HCT116 (cell line): Measurements from ENCODE around the gene SNAP29. TPM values are rescaled to one million over a fixed set of nuclear protein-coding genes. Genes with fewer than 3 reads are reported as not detected.

ENCODE experiments used
- ATAC-seq: fragments of 200-7000 bp; cut with Tn5 transposase; 2 replicates; pipeline ENCODE4 v1.9.1; 2020; ENCODE audit warnings: mild to moderate bottlenecking, moderate library complexity
- BruUV-seq: library from RNA; stranded (reverse); fragments of 400-500 nt; replicated peaks from 2 replicates; lab custom pipeline; 2021; lab: Mats Ljungman, UMichigan
- CTCF ChIA-PET: fragments of 300-600 bp; sonication (Branson Sonifier 250); formaldehyde crosslinking; loops from one replicate; lab custom pipeline; 2021; ENCODE audit warnings: antibody characterized with exemption; lab: Charles Lee
- POLR2A ChIA-PET: fragments of 300-600, 350-600 bp; sonication (Branson Sonifier 250); formaldehyde crosslinking; loops from one replicate; lab custom pipeline; 2021; ENCODE audit warnings: antibody characterized with exemption; lab: Charles Lee
- RAD21 ChIA-PET, 2 experiments: fragments of 300-600 bp; sonication (Branson Sonifier 250); formaldehyde crosslinking; loops; one replicate each; lab custom pipeline; 2023; ENCODE audit warnings: low total read pairs in 2 of 2; ENCODE audit not compliant: uncharacterized antibody in 2 of 2, unreplicated experiment in 2 of 2, low non-redundant PET in 1 of 2; lab: Charles Lee
- DNase-seq: peaks from one replicate; pipeline ENCODE4 v3.0.0-alpha.2; 2010; ENCODE audit warnings: low read depth, low spot score
- H2AFZ ChIP-seq: fragments of 200-600 bp; shearing (Covaris generic), sonication (generic); 2 replicates; pipeline ENCODE4 v1.6.1; 2017; ENCODE audit warnings: low read depth, mixed run types, mixed read lengths, antibody characterized with exemption, low read length; ENCODE audit not compliant: poor library complexity, severe bottlenecking
- H3K27ac ChIP-seq: 2 replicates; pipeline ENCODE4 v1.5.1; 2012; ENCODE audit warnings: low read depth, low read length
- H3K27me3 ChIP-seq: fragments of 200-600 bp; sonication (generic); 2 replicates; pipeline ENCODE4 v1.6.1; 2016; ENCODE audit warnings: mixed run types, low read length, mixed read lengths; ENCODE audit not compliant: insufficient read depth
- H3K36me3 ChIP-seq, 2 experiments: fragments of 200-500 bp in 1 of 2; fragments of 200-600 bp in 1 of 2; sonication (Bioruptor generic) in 1 of 2; sonication (generic) in 1 of 2; 2 replicates each; pipeline versions ENCODE4 v1.5.1 to v1.6.1; 2014 to 2016; ENCODE audit warnings: low read length in 2 of 2, inconsistent platforms in 1 of 2, mixed read lengths in 1 of 2, mixed run types in 1 of 2; ENCODE audit not compliant: insufficient read depth in 2 of 2, control insufficient read depth in 1 of 2
- H3K4me1 ChIP-seq, 2 experiments: fragments of 200-600 bp in 1 of 2; sonication (generic) in 1 of 2; 2 replicates each; pipeline versions ENCODE4 v1.5.1 to v1.6.1; 2012 to 2017; ENCODE audit warnings: low read length in 2 of 2, inconsistent platforms in 1 of 2, mild to moderate bottlenecking in 1 of 2, mixed read lengths in 1 of 2, mixed run types in 1 of 2, moderate library complexity in 1 of 2; ENCODE audit not compliant: insufficient read depth in 2 of 2, control insufficient read depth in 1 of 2
- H3K4me2 ChIP-seq: fragments of 200-600 bp; sonication (generic); 2 replicates; pipeline ENCODE4 v1.6.1; 2017; ENCODE audit warnings: mixed run types, low read length, mixed read lengths
- H3K4me3 ChIP-seq, 2 experiments: fragments of 200-600 bp in 1 of 2; sonication (generic) in 1 of 2; replicated peaks in 1 of 2; 2 replicates each; pipeline ENCODE4 v1.5.1; 2011 to 2016; ENCODE audit warnings: low read length in 2 of 2, control low read depth in 1 of 2, low read depth in 1 of 2, mild to moderate bottlenecking in 1 of 2, mixed read lengths in 1 of 2, mixed run types in 1 of 2
- H3K79me2 ChIP-seq: fragments of 200-600 bp; sonication (generic); 2 replicates; pipeline ENCODE4 v1.6.1; 2017; ENCODE audit warnings: mild to moderate bottlenecking, mixed run types, low read length, moderate library complexity, mixed read lengths; ENCODE audit not compliant: insufficient read depth
- H3K9ac ChIP-seq: fragments of 200-600 bp; sonication (generic); 2 replicates; pipeline ENCODE4 v1.6.1; 2016; ENCODE audit warnings: low read length, mixed read lengths
- H3K9me2 ChIP-seq: fragments of 200-600 bp; sonication (generic), shearing (Covaris generic); 2 replicates; pipeline ENCODE4 v1.6.1; 2017; ENCODE audit warnings: mixed run types, mild to moderate bottlenecking, moderate library complexity; ENCODE audit not compliant: insufficient read depth
- H3K9me3 ChIP-seq, 2 experiments: fragments of 200-500 bp in 1 of 2; fragments of 200-600 bp in 1 of 2; sonication (Bioruptor generic) in 1 of 2; sonication (generic) in 1 of 2; 2 replicates each; pipeline ENCODE4 v1.6.1; 2014 to 2017; ENCODE audit warnings: low read length in 2 of 2, mixed read lengths in 2 of 2, inconsistent platforms in 1 of 2, low read depth in 1 of 2, mild to moderate bottlenecking in 1 of 2, mixed run types in 1 of 2, moderate library complexity in 1 of 2; ENCODE audit not compliant: control insufficient read depth in 1 of 2, insufficient read depth in 1 of 2
- H4K20me1 ChIP-seq: fragments of 200-600 bp; sonication (generic), shearing (Covaris generic); 2 replicates; pipeline ENCODE4 v1.6.1; 2017; ENCODE audit warnings: mixed run types, mild to moderate bottlenecking, moderate library complexity; ENCODE audit not compliant: insufficient read depth
- ATF3 ChIP-seq: IDR thresholded peaks from 2 replicates; pipeline ENCODE4 v1.6.1; 2012
- CBX3 ChIP-seq: IDR thresholded peaks from 2 replicates; pipeline ENCODE4 v1.6.1; 2012; ENCODE audit warnings: low read depth
- CEBPB ChIP-seq: IDR thresholded peaks from 2 replicates; pipeline ENCODE4 v1.6.1; 2012; ENCODE audit warnings: low read depth
- CTCF ChIP-seq, 3 experiments: fragments of 200-600 bp in 1 of 3; sonication (generic) in 1 of 3; IDR thresholded peaks in 2 of 3; conservative IDR thresholded peaks in 1 of 3; 2 replicates each; pipeline ENCODE4 v1.5.1; 2012 to 2017; ENCODE audit warnings: low read depth in 2 of 3, low read length in 2 of 3, antibody characterized with exemption in 1 of 3, borderline replicate concordance in 1 of 3, control low read depth in 1 of 3, mild to moderate bottlenecking in 1 of 3, mixed read lengths in 1 of 3, mixed run types in 1 of 3, moderate library complexity in 1 of 3; ENCODE audit not compliant: insufficient read depth in 1 of 3
- EGR1 ChIP-seq: IDR thresholded peaks from 2 replicates; pipeline ENCODE4 v1.6.1; 2012; ENCODE audit warnings: low read depth
- ELF1 ChIP-seq: IDR thresholded peaks from 2 replicates; pipeline ENCODE4 v1.6.1; 2012; ENCODE audit warnings: low read depth, borderline replicate concordance
- EZH2 ChIP-seq: fragments of 200-600 bp; sonication (generic); IDR thresholded peaks from 2 replicates; pipeline ENCODE4 v1.6.1; 2017; ENCODE audit warnings: antibody characterized with exemption, mixed run types
- EZH2phosphoT487 ChIP-seq: fragments of 200-600 bp; IDR thresholded peaks from 2 replicates; pipeline ENCODE4 v1.6.1; 2018; ENCODE audit warnings: antibody characterized with exemption, borderline replicate concordance
- FOSL1 ChIP-seq: IDR thresholded peaks from 2 replicates; pipeline ENCODE4 v1.6.1; 2012; ENCODE audit warnings: low read depth
- JUND ChIP-seq: IDR thresholded peaks from 2 replicates; pipeline ENCODE4 v1.6.1; 2012
- MAX ChIP-seq: IDR thresholded peaks from 2 replicates; pipeline ENCODE4 v1.6.1; 2012
- POLR2A ChIP-seq: IDR thresholded peaks from 2 replicates; pipeline ENCODE4 v1.7.0; 2011; ENCODE audit warnings: borderline replicate concordance; ENCODE audit not compliant: insufficient read depth, insufficient read length; ENCODE audit errors: extremely low read depth
- POLR2AphosphoS5 ChIP-seq: IDR thresholded peaks from 2 replicates; pipeline ENCODE4 v1.6.1; 2011; ENCODE audit warnings: mild to moderate bottlenecking, low read depth, low read length, moderate library complexity
- RAD21 ChIP-seq: IDR thresholded peaks from 2 replicates; pipeline ENCODE4 v1.6.1; 2012; ENCODE audit warnings: low read depth, mild to moderate bottlenecking
- REST ChIP-seq: IDR thresholded peaks from 2 replicates; pipeline ENCODE4 v1.6.1; 2012; ENCODE audit warnings: low read depth
- SIN3A ChIP-seq: IDR thresholded peaks from 2 replicates; pipeline ENCODE4 v1.6.1; 2012; ENCODE audit warnings: low read depth
- SRF ChIP-seq: IDR thresholded peaks from 2 replicates; pipeline ENCODE4 v1.6.1; 2012; ENCODE audit warnings: low read depth
- TCF7L2 ChIP-seq: IDR thresholded peaks from 2 replicates; pipeline ENCODE4 v1.7.0; 2011; ENCODE audit warnings: borderline replicate concordance, inconsistent platforms; ENCODE audit not compliant: insufficient read depth, insufficient read length; ENCODE audit errors: extremely low read depth
- ZBTB33 ChIP-seq: IDR thresholded peaks from 2 replicates; pipeline ENCODE4 v1.6.1; 2011; ENCODE audit warnings: mild to moderate bottlenecking, low read length, moderate library complexity; ENCODE audit not compliant: insufficient replicate concordance; ENCODE audit errors: extremely low read depth
- ZNF274 ChIP-seq: fragments of 200-500 bp; sonication (Bioruptor generic); IDR thresholded peaks from 2 replicates; pipeline ENCODE4 v1.6.1; 2014; ENCODE audit warnings: mild to moderate bottlenecking, low read depth, low read length, inconsistent platforms
- intact Hi-C: fragments of 100-400 bp; cut with micrococcal nuclease; formaldehyde crosslinking; loops from 2 replicates; pipeline ENCODE4 v1.10.0; 2022
- total RNA-seq: library from RNA; stranded (reverse); gene quantifications from one replicate; pipeline ENCODE4 v1.2.1, GENCODE V29; 2021; ENCODE audit not compliant: unreplicated experiment

The SNAP29 gene
- total RNA-seq, 1 experiment from 2014 or later, result 27.3 TPM

- TF ChIP-seq REST (no peak), FOSL1 (no peak)
- TF ChIP-seq, all 23 proteins: peak for 0
Measured at GRCh38 chr22:20875296-20875695, 16.5 kb downstream of the SNAP29 start (continued).

GRCh38 chr22:20877715-20878114 lies 18.9 kb downstream of the SNAP29 start:
- ChIA-PET RAD21 (no interaction called here), POLR2A (no interaction called here), CTCF (no interaction called here)
- Histone ChIP-seq H3K79me2 (no peaks in the 10 kb centered on the region), H3K4me2 (no peak overlapping the region), H3K27ac (no peak overlapping the region), H3K36me3 (peaks cover 0 to 2% of the 10 kb centered on the region in 2 experiments; a peak in 2 of 4 replicates), H3K9me2 (no peaks in the 10 kb centered on the region), H3K4me1 (peaks cover 0 to 11% of the 10 kb centered on the region in 2 experiments; a peak in 1 of 4 replicates), H3K9me3 (no peaks in the 10 kb centered on the region), H3K4me3 (no peak overlapping the region), H2AFZ (no peak overlapping the region), H4K20me1 (no peaks in the 10 kb centered on the region), H3K27me3 (no peaks in the 10 kb centered on the region), H3K9ac (no peak overlapping the region)
- TF ChIP-seq POLR2AphosphoS5 (no peak), POLR2A (no peak), SRF (no peak), CBX3 (no peak), ZBTB33 (no peak), FOSL1 (no peak), SIN3A (no peak), ELF1 (no peak), JUND (no peak), ATF3 (no peak), MAX (no peak), CEBPB (no peak), EZH2phosphoT487 (no peak), TCF7L2 (no peak), EGR1 (no peak), ZNF274 (no peak), CTCF (IDR thresholded peaks at IDR 0.05 in 2 of 3, conservative IDR thresholded peaks at IDR 0.05 in 1 of 3; ENCODE audit: borderline replicate concordance in 1 of 3, insufficient read depth in 1 of 3, low read depth in 2 of 3, low read length in 2 of 3) (no peak), RAD21 (no peak), EZH2 (no peak)
- intact Hi-C loops, result no loop called here
- no peak for DNase-seq
- BruUV-seq, result no TSS peak
- no peak for ATAC-seq
